Esophagus muscularis mucosa (tissue), 4 donors: ENCODE results near the gene FAM240A.

ENCODE experiments used
- CTCF ChIP-seq, 3 experiments: fragments of 200-600 bp in 2 of 3; fragments of 450-650 bp in 1 of 3; sonication (generic) in 2 of 3; IDR thresholded peaks; one replicate each; pipeline ENCODE4 v1.5.1; 2017 to 2019; ENCODE audit warnings: antibody characterized with exemption in 3 of 3, mild to moderate bottlenecking in 2 of 3, moderate library complexity in 1 of 3
- EP300 ChIP-seq: sonication (generic); formaldehyde crosslinking; IDR thresholded peaks from one replicate; pipeline ENCODE4 v1.6.1; 2017; ENCODE audit warnings: antibody characterized with exemption
- POLR2A ChIP-seq: fragments of 450-650 bp; IDR thresholded peaks from one replicate; pipeline ENCODE4 v1.6.1; 2017; ENCODE audit warnings: antibody characterized with exemption, moderate library complexity, mild to moderate bottlenecking, low read depth
- POLR2AphosphoS5 ChIP-seq, 2 donors: sonication (generic); formaldehyde crosslinking; IDR thresholded peaks; one replicate each; pipeline ENCODE4 v1.6.1; 2017; ENCODE audit warnings: antibody characterized with exemption in 2 of 2

GRCh38 chr3:46603446-46604046, 8.8 kb upstream of the FAM240A start:
- TF ChIP-seq CTCF (IDR thresholded peaks at IDR 0.05) (no peak), POLR2A (no peak), POLR2AphosphoS5 (IDR thresholded peaks at IDR 0.05) (no peak), EP300 (no peak)
